GM12891 (cell line): ENCODE data around the gene PDAP1. TPM values are rescaled to one million over a fixed set of nuclear protein-coding genes. Genes with fewer than 3 reads are reported as not detected.

Experiments used
- DNase-seq: peaks from one replicate; pipeline ENCODE4 v3.0.0; 2011; ENCODE audit warnings: low spot score; ENCODE audit not compliant: insufficient read length
- FAIRE-seq: peaks from 2 replicates; lab custom pipeline; 2011; peaks lifted over from hg19 to GRCh38; lab: Jason Lieb, UNC
- PAX5 ChIP-seq: IDR thresholded peaks from 2 replicates; pipeline ENCODE4 v1.6.1; 2011; ENCODE audit warnings: low read length, moderate library complexity, mild to moderate bottlenecking; ENCODE audit not compliant: insufficient read depth, severe bottlenecking
- POLR2A ChIP-seq: IDR thresholded peaks from 2 replicates; pipeline ENCODE4 v1.6.1; 2011; ENCODE audit warnings: low read depth, low read length, control low read depth
- POLR2AphosphoS5 ChIP-seq: IDR thresholded peaks from 2 replicates; pipeline ENCODE4 v1.6.1; 2011; ENCODE audit warnings: low read depth, low read length, control low read depth
- POU2F2 ChIP-seq: IDR thresholded peaks from 2 replicates; pipeline ENCODE4 v1.6.1; 2011; ENCODE audit warnings: low read depth, mild to moderate bottlenecking, control low read depth, low read length, moderate library complexity
- SPI1 ChIP-seq: IDR thresholded peaks from 2 replicates; pipeline ENCODE4 v1.6.1; 2011; ENCODE audit warnings: low read depth, low read length, control low read depth
- TAF1 ChIP-seq: IDR thresholded peaks from 2 replicates; pipeline ENCODE4 v1.6.1; 2011; ENCODE audit warnings: low read depth, low read length, control low read depth
- polyA plus RNA-seq: library from polyadenylated mRNA; unstranded; fragments of >200 nt; gene quantifications from one replicate; pipeline ENCODE4 v1.2.1, GENCODE V29; 2012; ENCODE audit warnings: low read depth, missing spikeins, inconsistent platforms; ENCODE audit not compliant: missing spikeins

PDAP1 gene, protein sequence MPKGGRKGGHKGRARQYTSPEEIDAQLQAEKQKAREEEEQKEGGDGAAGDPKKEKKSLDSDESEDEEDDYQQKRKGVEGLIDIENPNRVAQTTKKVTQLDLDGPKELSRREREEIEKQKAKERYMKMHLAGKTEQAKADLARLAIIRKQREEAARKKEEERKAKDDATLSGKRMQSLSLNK
- polyA plus RNA-seq: 123 TPM

DNA sequence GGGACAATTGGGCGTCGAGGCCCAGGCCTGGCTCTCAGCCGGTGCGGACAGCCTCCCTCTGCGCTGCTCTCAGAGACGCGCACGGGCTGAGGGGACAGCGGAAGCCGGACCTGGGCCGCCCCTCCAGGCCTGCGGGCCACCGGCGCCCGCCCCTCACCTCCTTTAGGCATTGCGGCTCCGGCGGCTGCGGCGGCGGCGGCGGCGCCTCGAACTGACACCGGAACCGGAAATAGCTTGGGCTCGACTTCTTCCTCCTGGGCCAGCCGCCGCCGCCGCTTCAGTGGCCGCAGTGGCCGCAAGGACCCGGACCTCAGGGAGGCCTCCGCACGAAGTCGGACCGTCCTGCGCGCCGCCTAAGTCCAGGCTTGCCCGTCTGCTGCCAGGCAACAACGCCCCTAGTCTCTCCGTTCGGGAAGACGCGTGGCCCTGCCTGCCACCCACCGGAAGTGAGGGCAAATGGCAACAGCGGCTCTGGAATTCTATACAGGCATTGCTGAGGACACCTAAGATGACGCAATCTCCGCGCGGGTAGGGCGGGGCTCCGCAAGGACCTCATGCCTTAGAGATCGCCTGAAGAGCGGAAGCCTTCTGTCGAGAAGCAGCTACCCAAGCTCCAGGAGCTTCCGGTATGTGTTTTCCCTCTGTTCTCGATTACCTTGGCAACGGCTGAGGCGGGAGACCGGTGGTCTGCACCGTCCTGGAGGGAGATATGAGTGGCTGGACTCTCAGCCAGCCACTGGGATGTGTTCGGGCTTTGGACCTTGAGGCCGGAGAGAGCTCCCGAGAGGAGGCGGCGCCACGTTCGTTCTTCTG is at the start of gene PDAP1, which contains the start of gene BUD31:
TSS of gene PDAP1 (minus strand) at position 219 of the 813 bp plus-strand sequence. CDS start at position 170, 49 bp downstream.
TSS of gene BUD31 (plus strand) at position 591 of the 813 bp plus-strand sequence. CDS start 2,124 bp downstream, outside the sequence.
- TF ChIP-seq PAX5: no peak
- TF ChIP-seq POLR2A: peak; percentile 98
- peak; percentile 94 for TF ChIP-seq TAF1
- peak; percentile 97 for TF ChIP-seq POLR2AphosphoS5
- peak; percentile 58; the same call in 1 of the 2 replicates for TF ChIP-seq SPI1
- TF ChIP-seq POU2F2: peak; percentile 82
- FAIRE-seq (peak; percentile 89), DNase-seq (peak; percentile 91)

DNA sequence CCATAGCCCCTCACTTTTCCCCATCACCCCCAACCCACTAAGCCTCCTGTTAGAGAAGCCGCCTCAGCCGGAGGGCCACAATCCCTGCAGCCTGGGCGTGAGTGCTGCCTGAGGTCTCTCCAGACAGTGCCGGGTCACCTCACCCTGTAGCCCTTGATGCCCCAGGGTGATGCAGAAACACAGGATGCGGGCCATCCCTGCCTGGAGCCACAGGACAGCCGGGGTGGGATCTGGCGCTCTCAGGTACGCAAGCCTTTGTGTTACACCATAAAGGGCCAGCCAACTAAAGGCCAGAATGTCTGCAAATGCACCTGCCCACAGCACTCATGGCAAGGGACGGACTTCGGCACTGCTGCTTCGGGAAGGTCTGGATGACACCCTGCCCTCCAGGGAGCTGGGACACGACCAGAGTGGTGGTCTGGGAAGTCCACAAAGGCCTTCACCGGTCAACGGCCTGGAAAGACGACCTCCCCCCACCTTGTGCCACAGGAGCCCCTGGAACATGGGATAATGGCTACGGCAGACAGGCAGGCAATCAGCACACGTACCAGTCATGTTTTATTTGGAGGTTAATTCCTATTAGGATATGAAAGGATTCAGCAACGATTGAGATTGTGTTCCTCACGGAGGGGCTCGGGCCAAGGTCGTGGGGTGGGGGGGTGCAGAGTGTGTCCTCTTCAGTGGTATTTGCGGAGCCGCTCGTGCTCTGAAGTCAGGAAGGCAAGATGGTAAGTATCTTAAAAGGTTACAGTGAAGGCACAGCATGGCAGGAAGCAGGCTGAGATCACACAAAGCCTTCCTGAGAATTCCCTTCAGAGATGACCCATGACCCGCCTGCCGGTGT is 49.5 kb upstream of the PDAP1 start:
- no peak for DNase-seq

DNA sequence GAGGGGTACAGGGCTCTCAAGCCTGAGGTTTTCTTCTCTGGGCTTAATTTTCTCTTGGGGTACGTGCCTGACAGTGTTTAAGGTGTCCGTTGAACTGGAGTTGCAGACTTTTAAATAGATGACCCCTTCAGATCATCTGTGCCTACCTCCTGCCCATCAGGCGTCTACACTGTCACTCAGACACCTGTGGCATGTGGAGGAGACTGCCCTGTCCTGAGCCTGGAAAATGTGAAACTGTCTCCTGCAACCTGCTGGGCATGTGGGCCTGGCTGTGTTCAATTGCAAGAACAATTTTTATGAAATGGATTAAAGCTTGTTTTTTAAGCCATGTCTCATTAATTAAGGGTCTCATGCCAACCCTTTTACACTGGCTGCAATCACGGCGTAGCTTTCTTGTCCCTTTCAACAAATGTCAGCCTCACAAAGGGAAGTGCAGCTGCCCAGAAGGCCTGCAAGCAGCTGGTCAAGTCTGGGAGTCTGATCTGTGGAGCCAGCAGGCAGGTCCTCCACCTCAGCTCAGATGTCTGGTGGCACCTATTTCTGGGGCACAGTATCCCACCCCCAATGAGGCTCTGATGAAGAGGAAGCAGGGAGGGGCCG is 48.8 kb upstream of the PDAP1 start:
- FAIRE-seq: no peak
- no peak for TF ChIP-seq SPI1
- no peak for TF ChIP-seq POLR2A
- no peak for TF ChIP-seq POLR2AphosphoS5
- no peak for TF ChIP-seq POU2F2
- TF ChIP-seq PAX5: no peak
- TF ChIP-seq TAF1: no peak
- DNase-seq: no peak

More for the DNA sequence above, 49.5 kb upstream of the PDAP1 start:
- no peak for FAIRE-seq
- TF ChIP-seq POU2F2 (0 out of 2 replicates have a peak, but pooled peaks have one; percentile 25), POLR2A (no peak; the same call in 1 of the 2 replicates)

DNA sequence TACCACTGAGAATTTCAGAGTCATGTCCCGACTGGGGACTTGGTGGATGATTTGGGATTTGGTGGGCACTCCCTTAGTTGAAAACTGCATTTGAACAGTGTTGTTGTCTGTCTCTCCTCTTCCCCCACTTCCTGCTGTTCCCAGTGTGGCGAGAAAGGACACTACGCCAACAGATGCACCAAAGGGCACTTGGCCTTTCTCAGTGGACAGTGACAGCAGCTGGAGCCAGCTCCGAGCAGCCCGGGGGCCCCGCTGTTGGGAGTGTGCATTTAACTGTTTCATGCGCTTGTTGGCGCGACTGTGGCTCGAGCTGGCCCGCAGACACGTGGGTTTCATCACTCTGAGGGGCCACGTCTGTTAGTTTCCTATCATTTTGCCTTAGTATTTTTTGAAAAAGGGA is 47.9 kb upstream of the PDAP1 start:
- TF ChIP-seq SPI1 (no peak), POLR2AphosphoS5 (0 out of 2 replicates have a peak, but pooled peaks have one; percentile 3), POU2F2 (no peak), POLR2A (no peak), PAX5 (no peak), TAF1 (no peak)
- no peak for DNase-seq
- no peak for FAIRE-seq

DNA sequence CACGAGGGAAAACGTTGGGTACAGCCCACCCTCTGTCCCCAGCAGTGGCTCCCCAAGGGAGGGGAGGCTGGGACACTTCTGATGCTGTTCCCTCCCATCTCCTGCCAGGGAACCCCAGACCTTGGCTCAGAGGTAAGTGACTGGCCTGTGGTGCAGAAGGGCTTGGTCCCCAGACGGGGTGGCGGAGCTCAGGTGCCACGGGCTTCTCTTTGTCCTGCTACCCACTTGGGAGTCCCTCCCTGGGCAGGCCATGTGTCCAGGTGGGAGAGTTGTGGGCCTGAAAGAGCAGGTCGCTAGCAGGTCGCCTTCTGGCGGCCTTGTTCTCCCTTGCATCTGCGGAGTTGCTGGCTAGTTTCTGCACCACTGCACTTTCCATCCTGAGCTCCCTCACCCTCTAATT is 47.5 kb upstream of the PDAP1 start:
- TF ChIP-seq POU2F2: no peak
- peak; percentile 17; the same call in 1 of the 2 replicates for TF ChIP-seq POLR2A
- peak; percentile 3; the same call in 1 of the 2 replicates for TF ChIP-seq POLR2AphosphoS5

DNA sequence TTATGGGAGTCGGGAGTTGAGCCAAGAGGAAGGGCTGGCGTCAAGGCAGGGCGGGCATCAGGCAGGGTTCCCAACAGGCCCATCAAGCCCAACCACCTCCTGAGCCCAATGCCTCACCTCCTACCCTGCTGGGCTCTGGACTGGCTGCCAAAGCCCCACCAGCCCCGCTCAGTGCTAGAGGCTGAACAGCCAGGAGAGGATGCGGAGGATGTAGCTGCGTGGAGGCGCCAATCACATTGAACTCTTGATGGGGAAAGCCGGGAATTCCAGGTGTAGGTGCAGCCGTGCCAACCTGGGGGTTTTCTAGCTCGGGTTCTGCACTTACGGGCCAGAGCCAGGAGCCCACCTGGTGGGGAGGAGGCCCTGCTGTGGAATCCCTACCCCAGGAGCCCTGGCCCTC is 44.7 kb upstream of the PDAP1 start:
- DNase-seq (no peak), FAIRE-seq (no peak)
- TF ChIP-seq POLR2AphosphoS5 (no peak), SPI1 (no peak), PAX5 (no peak), TAF1 (no peak), POU2F2 (no peak), POLR2A (no peak)

More for the DNA sequence above, 47.5 kb upstream of the PDAP1 start:
- no peak for DNase-seq
- FAIRE-seq: no peak

DNA sequence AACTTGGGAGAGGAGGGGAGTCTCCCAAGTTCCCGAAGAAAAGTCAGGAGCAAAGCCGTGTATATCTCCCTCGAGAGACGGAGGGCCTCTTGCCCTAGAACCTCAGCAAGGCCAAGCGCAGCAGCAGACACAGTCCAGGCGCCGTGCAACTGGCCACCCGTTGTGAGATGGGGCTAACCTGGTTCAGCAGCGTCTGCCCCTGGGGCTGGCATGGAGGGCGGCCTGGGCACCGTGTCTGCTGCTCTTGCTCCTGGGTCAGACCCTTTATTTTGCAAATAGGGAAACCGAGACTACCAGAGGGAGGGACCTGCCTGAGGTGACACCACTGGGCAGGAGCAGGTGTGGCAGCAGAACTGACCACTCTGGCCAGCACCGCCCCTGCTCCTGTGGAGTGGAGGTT is 44.1 kb upstream of the PDAP1 start:
- DNase-seq: no peak
- TF ChIP-seq TAF1 (no peak), POU2F2 (no peak), PAX5 (no peak), POLR2AphosphoS5 (no peak)
- FAIRE-seq: no peak

DNA sequence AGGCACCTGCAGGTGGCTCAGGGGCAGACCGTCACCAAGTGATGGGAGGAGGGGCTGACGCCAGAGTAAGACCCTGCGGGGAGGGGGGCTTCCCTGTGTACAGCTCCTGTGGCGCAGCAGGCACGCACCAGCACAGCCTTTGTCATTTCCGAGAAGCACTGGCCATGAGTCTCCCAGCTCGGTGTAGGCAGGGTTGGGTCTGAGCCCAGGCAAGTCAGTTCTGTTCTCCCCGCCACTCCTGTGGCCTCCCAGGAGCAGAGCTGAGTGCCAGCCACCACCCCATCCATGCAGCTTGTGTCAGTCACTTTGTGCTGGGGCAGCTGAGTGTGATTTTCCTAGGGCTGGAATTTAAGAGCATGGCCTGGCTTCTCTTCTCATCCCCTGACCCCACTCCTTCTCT is 43.5 kb upstream of the PDAP1 start:
- DNase-seq (no peak), FAIRE-seq (no peak)
- TF ChIP-seq SPI1: no peak
- TF ChIP-seq PAX5: no peak
- no peak for TF ChIP-seq POLR2AphosphoS5
- TF ChIP-seq POU2F2: no peak
- TF ChIP-seq TAF1: no peak
- TF ChIP-seq POLR2A: no peak

DNA sequence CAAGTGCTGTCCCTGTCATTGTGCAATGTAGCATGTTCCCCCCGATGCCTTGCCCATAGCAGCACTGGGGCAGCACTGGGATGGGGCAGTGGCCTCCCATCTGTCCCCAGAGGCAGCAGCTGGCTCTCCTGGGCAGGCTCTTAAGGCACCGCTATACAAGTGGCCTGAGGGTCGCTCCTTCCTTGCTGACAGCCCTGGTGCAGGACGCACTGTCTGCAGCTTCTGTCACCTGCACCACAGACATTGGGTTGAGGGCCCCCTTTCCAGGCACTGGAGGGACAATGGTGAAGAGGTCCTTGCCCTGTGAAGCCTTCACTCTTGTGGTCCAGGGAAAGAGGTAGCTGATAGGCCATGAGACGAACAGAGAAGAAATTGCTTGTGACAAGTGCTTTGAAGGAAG is 40.9 kb upstream of the PDAP1 start:
- no peak for TF ChIP-seq POLR2A
- no peak for TF ChIP-seq SPI1
- TF ChIP-seq POU2F2: no peak
- TF ChIP-seq TAF1: no peak
- TF ChIP-seq POLR2AphosphoS5: no peak
- no peak for TF ChIP-seq PAX5
- DNase-seq (no peak), FAIRE-seq (no peak)
